Hepatocyte (in vitro differentiated cells): ENCODE results near the gene CCNO. TPM values are rescaled to one million over a fixed set of nuclear protein-coding genes. Genes with fewer than 3 reads are reported as not detected.

Source experiments
- DNase-seq: peaks from one replicate; pipeline ENCODE4 v3.0.0-alpha.2; 2016; ENCODE audit warnings: low spot score
- H2AFZ ChIP-seq: fragments of 200-600 bp; sonication (generic); 2 replicates; pipeline ENCODE4 v1.6.0; 2016; ENCODE audit warnings: antibody characterized with exemption, mild to moderate bottlenecking
- H3K27ac ChIP-seq: fragments of 200-600 bp; sonication (generic); 2 replicates; pipeline ENCODE4 v1.5.1; 2016; ENCODE audit warnings: mild to moderate bottlenecking
- H3K27me3 ChIP-seq: fragments of 200-600 bp; sonication (generic); 2 replicates; pipeline ENCODE4 v1.6.1; 2016
- H3K36me3 ChIP-seq: fragments of 200-600 bp; sonication (generic); replicated peaks from 2 replicates; pipeline ENCODE4 v1.5.1; 2016; ENCODE audit warnings: low read depth; ENCODE audit not compliant: insufficient read depth
- H3K4me1 ChIP-seq: fragments of 200-600 bp; sonication (generic); 2 replicates; pipeline ENCODE4 v1.5.1; 2016; ENCODE audit warnings: mild to moderate bottlenecking, moderate library complexity; ENCODE audit not compliant: insufficient read depth
- H3K4me2 ChIP-seq: fragments of 200-600 bp; sonication (generic); 2 replicates; pipeline ENCODE4 v1.6.0; 2016
- H3K4me3 ChIP-seq: fragments of 200-600 bp; sonication (generic); 2 replicates; pipeline ENCODE4 v1.5.1; 2016; ENCODE audit warnings: mild to moderate bottlenecking
- H3K79me2 ChIP-seq: fragments of 200-600 bp; sonication (generic); 2 replicates; pipeline ENCODE4 v1.6.0; 2017; ENCODE audit warnings: mild to moderate bottlenecking
- H3K9me2 ChIP-seq: fragments of 200-600 bp; sonication (generic); replicated peaks from 2 replicates; pipeline ENCODE4 v1.6.0; 2017; ENCODE audit warnings: mild to moderate bottlenecking; ENCODE audit not compliant: insufficient read depth
- H3K9me3 ChIP-seq: fragments of 200-600 bp; sonication (generic); 2 replicates; pipeline ENCODE4 v1.5.1; 2016; ENCODE audit warnings: low read depth, mild to moderate bottlenecking
- H4K20me1 ChIP-seq: fragments of 200-600 bp; sonication (generic); 2 replicates; pipeline ENCODE4 v1.6.0; 2016; ENCODE audit warnings: mild to moderate bottlenecking; ENCODE audit not compliant: insufficient read depth, poor library complexity, severe bottlenecking
- EZH2 ChIP-seq: fragments of 200-600 bp; sonication (generic); IDR thresholded peaks from 2 replicates; pipeline ENCODE4 v1.6.1; 2016; ENCODE audit warnings: antibody characterized with exemption, mild to moderate bottlenecking, borderline replicate concordance
- EZH2phosphoT487 ChIP-seq: fragments of 200-600 bp; sonication (generic); IDR thresholded peaks from one replicate; pipeline ENCODE4 v1.6.1; 2018; ENCODE audit warnings: antibody characterized with exemption, mild to moderate bottlenecking, low read depth, moderate library complexity; ENCODE audit not compliant: unreplicated experiment, severe bottlenecking
- WGBS: methylation state at CpG from one replicate; pipeline ENCODE4 v1.1.6; 2016; ENCODE audit warnings: low lambda C conversion rate; ENCODE audit errors: missing lambda C conversion rate; 5-methylcytosine and 5-hydroxymethylcytosine counted together
- polyA plus RNA-seq: library from polyadenylated mRNA; unstranded; fragments of >200 nt; fragmentation: Nextera tagmentation; extraction: Ambion mirVana; gene quantifications from 2 replicates; pipeline ENCODE4 v1.2.1, GENCODE V29; 2016
- total RNA-seq: library from RNA; depleted of rRNA; stranded (reverse); fragments of >200 nt; gene quantifications from 2 replicates; pipeline ENCODE4 v1.2.3, GENCODE V29; 2014
- TF ChIP-seq, protein P1 (sequence below): fragments of 200-600 bp; sonication (generic); IDR thresholded peaks from 2 replicates; pipeline ENCODE4 v1.5.1; 2016; ENCODE audit warnings: antibody characterized with exemption, mild to moderate bottlenecking; ENCODE audit not compliant: poor library complexity

Gene CCNO
- total and polyA plus RNA-seq, 2 experiments from 2014 or later = 0.13 to 0.97 TPM

DNA sequence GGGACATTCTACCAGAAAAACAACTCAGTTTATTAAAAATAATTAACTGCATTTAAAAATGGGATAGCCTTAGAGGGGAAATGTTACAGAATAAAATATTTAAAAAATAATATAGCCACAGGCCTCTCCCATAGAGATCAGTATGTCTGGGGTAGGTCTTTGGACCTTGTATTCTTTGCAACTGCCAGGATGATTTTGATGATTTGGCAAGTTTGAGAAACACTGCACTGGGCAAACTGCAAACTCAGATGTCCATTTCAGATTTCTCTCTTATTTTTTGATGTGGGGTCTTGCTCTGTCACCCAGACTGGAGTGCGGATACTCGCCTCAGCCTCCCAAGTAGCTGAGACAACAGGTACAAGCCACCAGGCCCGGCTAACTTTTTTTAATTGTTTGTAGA, 24.9 kb upstream of the CCNO start:
- Histone ChIP-seq H3K9me2 (no peaks in the 10 kb centered on the region), H4K20me1 (no peaks in the 10 kb centered on the region), H3K27me3 (no peaks in the 10 kb centered on the region), H3K4me1 (no peaks in the 10 kb centered on the region), H3K4me3 (no peak overlapping the region), H3K4me2 (no peak overlapping the region), H3K36me3 (no peaks in the 10 kb centered on the region), H3K79me2 (no peaks in the 10 kb centered on the region), H3K27ac (no peak overlapping the region), H2AFZ (no peak overlapping the region), H3K9me3 (no peaks in the 10 kb centered on the region)
- TF ChIP-seq EZH2phosphoT487 = no peak
- no peak for TF ChIP-seq EZH2
- TF ChIP-seq, protein P1, sequence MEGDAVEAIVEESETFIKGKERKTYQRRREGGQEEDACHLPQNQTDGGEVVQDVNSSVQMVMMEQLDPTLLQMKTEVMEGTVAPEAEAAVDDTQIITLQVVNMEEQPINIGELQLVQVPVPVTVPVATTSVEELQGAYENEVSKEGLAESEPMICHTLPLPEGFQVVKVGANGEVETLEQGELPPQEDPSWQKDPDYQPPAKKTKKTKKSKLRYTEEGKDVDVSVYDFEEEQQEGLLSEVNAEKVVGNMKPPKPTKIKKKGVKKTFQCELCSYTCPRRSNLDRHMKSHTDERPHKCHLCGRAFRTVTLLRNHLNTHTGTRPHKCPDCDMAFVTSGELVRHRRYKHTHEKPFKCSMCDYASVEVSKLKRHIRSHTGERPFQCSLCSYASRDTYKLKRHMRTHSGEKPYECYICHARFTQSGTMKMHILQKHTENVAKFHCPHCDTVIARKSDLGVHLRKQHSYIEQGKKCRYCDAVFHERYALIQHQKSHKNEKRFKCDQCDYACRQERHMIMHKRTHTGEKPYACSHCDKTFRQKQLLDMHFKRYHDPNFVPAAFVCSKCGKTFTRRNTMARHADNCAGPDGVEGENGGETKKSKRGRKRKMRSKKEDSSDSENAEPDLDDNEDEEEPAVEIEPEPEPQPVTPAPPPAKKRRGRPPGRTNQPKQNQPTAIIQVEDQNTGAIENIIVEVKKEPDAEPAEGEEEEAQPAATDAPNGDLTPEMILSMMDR = no peak
- no peak for DNase-seq
- 98% methylated on average over 3 of the region's 3 CpGs for WGBS

- no peaks in the 10 kb centered on the region for H3K9me3 ChIP-seq
- no peak overlapping the region for H3K4me3 ChIP-seq
- no peaks in the 10 kb centered on the region for H3K36me3 ChIP-seq
- no peak overlapping the region for H2AFZ ChIP-seq
- no peak overlapping the region for H3K4me2 ChIP-seq
- no peak for DNase-seq
- no peaks in the 10 kb centered on the region for H3K4me1 ChIP-seq
- no peak for TF ChIP-seq EZH2phosphoT487
- no peaks in the 10 kb centered on the region for H4K20me1 ChIP-seq
- H3K79me2 ChIP-seq = no peaks in the 10 kb centered on the region
- H3K27me3 ChIP-seq = no peaks in the 10 kb centered on the region
- 63% methylated on average over 4 of the region's 4 CpGs for whole genome bisulfite sequencing
- no peaks in the 10 kb centered on the region for H3K9me2 ChIP-seq
- H3K27ac ChIP-seq = no peak overlapping the region
Observed at GRCh38 chr5:55254802-55255201, 21.4 kb upstream of the CCNO start.

DNA sequence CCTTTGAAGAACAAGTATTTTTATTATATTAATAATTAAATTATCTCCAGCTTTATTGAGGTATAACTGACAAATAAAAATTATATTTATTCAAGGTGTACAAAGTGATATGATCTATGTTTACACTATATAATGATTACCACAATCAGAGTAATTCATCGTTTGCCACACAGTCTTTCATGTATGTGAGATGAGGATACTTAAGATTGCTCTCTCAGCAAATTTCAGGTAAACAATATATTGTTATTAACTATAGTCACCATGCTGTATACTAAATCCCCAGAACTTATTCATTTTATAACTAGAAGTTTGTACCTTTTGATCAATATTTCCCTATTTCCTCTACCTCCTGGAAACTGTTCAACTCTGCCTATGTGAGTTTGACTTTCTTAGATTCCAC, 16.7 kb upstream of the CCNO start:
- 91% methylated on average over 1 of the region's 1 CpG for WGBS
- H3K4me1 ChIP-seq = no peaks in the 10 kb centered on the region
- no peak overlapping the region for H3K4me3 ChIP-seq
- no peak overlapping the region for H2AFZ ChIP-seq
- H3K27me3 ChIP-seq = no peaks in the 10 kb centered on the region
- H3K4me2 ChIP-seq = no peak overlapping the region
- no peaks in the 10 kb centered on the region for H3K9me3 ChIP-seq
- TF ChIP-seq, protein P1 = no peak
- no peak for TF ChIP-seq EZH2phosphoT487
- TF ChIP-seq EZH2 = no peak
- no peak for DNase-seq
- no peak overlapping the region for H3K27ac ChIP-seq
- no peaks in the 10 kb centered on the region for H3K36me3 ChIP-seq
- no peaks in the 10 kb centered on the region for H3K9me2 ChIP-seq
- H4K20me1 ChIP-seq = no peaks in the 10 kb centered on the region
- H3K79me2 ChIP-seq = no peaks in the 10 kb centered on the region

DNA sequence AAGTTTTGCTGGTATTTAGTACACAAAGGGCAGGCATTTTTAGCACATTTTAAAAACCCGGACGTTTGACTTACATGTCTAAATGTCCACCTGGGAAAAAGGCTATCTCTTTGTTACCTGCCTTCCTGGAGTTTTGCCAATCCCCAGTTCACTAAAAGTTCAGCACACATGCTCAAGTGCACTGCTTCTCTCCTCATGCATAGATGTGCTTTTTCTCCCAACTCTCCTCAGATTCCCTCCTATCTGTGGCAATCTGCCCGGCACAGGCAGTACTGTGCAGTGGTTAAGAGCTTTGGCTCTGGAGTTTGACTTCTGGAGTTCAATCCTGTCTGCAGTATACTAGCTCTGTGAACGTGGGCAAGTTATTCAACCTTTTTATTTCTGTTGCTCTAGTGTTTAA, 8.3 kb upstream of the CCNO start:
- Histone ChIP-seq H3K4me1 (no peaks in the 10 kb centered on the region), H4K20me1 (no peaks in the 10 kb centered on the region), H3K9me3 (no peaks in the 10 kb centered on the region), H3K4me3 (no peak overlapping the region), H3K27me3 (peaks cover 28% of the 10 kb centered on the region), H3K79me2 (no peaks in the 10 kb centered on the region), H3K36me3 (no peaks in the 10 kb centered on the region), H2AFZ (no peak overlapping the region), H3K9me2 (no peaks in the 10 kb centered on the region), H3K4me2 (no peak overlapping the region), H3K27ac (no peak overlapping the region)
- TF ChIP-seq, protein P1 = no peak
- TF ChIP-seq EZH2phosphoT487 (no peak), EZH2 (no peak)
- DNase-seq = peak; percentile 27
- WGBS = 72% methylated on average over 4 of the region's 4 CpGs
